ENCODE data around the gene ATP13A2. TPM values are rescaled to one million over a fixed set of nuclear protein-coding genes. Genes with fewer than 3 reads are reported as not detected.

The ATP13A2 gene
- total RNA-seq, 1 donor from 2014 or later: 31.9 TPM

- ChIA-PET CTCF (interaction anchor here (0.8 to 1.8 kb wide), 5 partner anchors 81 to 424 kb away, joined by 4 to 13 read pairs (median 5); no protein-coding TSS in a partner anchor), POLR2A (no interaction called here)
- Mint-ChIP-seq H3K4me3 (no peak overlapping the region), H3K4me1 (peaks cover 18% of the 10 kb centered on the region), H3K36me3 (ENCODE audit: low read depth) (peaks cover 52% of the 10 kb centered on the region), H3K27ac (peak overlapping the region; percentile 14), H3K27me3 (no peaks in the 10 kb centered on the region), H3K9me3 (no peaks in the 10 kb centered on the region)
- ATAC-seq (ENCODE audit: low read depth): peak; percentile 34
- no peak for TF ChIP-seq CTCF (IDR thresholded peaks at IDR 0.05)
- intact Hi-C loops (cut with micrococcal nuclease): no loop called here
- no peak for DNase-seq
These were observed 33.4 kb upstream of the ATP13A2 start for GRCh38 chr1:17045150-17045549.

- ATAC-seq (ENCODE audit: low read depth) (no peak), DNase-seq (no peak)
- Mint-ChIP-seq H3K4me3 (no peak overlapping the region), H3K27ac (no peak overlapping the region), H3K36me3 (ENCODE audit: low read depth) (peaks cover 54% of the 10 kb centered on the region), H3K27me3 (no peaks in the 10 kb centered on the region), H3K9me3 (no peaks in the 10 kb centered on the region), H3K4me1 (peaks cover 18% of the 10 kb centered on the region)
- ChIA-PET CTCF (interaction anchor here (1.3 to 1.6 kb wide), 2 partner anchors 92 to 423 kb away, joined by 3 to 4 read pairs; no protein-coding TSS in a partner anchor), POLR2A (no interaction called here)
- intact Hi-C loops (cut with micrococcal nuclease): no loop called here
- no peak for TF ChIP-seq CTCF (IDR thresholded peaks at IDR 0.05)
These were observed 31.9 kb upstream of the ATP13A2 start for GRCh38 chr1:17043676-17044075.

GRCh38 chr1:17040135-17040534, 28.4 kb upstream of the ATP13A2 start:
- intact Hi-C loops (cut with micrococcal nuclease): no loop called here
- ATAC-seq (ENCODE audit: low read depth) (no peak), DNase-seq (no peak)
- H3K4me1 Mint-ChIP-seq: peaks cover 7% of the 10 kb centered on the region
- no peak overlapping the region for H3K27ac Mint-ChIP-seq
- no peak overlapping the region for H3K4me3 Mint-ChIP-seq
- ChIA-PET POLR2A (no interaction called here), CTCF (no interaction called here)
- no peak for TF ChIP-seq CTCF (IDR thresholded peaks at IDR 0.05)
- no peaks in the 10 kb centered on the region for H3K27me3 Mint-ChIP-seq
- H3K36me3 Mint-ChIP-seq (ENCODE audit: low read depth): peaks cover 53% of the 10 kb centered on the region
- H3K9me3 Mint-ChIP-seq: no peaks in the 10 kb centered on the region

GRCh38 chr1:17039522-17039921, 27.8 kb upstream of the ATP13A2 start:
- H3K27ac Mint-ChIP-seq: no peak overlapping the region
- ChIA-PET POLR2A (no interaction called here), CTCF (no interaction called here)
- peaks cover 2% of the 10 kb centered on the region for H3K4me1 Mint-ChIP-seq
- ATAC-seq (ENCODE audit: low read depth): no peak
- no peak overlapping the region for H3K4me3 Mint-ChIP-seq
- no peaks in the 10 kb centered on the region for H3K27me3 Mint-ChIP-seq
- intact Hi-C loops (cut with micrococcal nuclease): no loop called here
- peaks cover 47% of the 10 kb centered on the region for H3K36me3 Mint-ChIP-seq (ENCODE audit: low read depth)
- no peak for TF ChIP-seq CTCF (IDR thresholded peaks at IDR 0.05)
- H3K9me3 Mint-ChIP-seq: no peaks in the 10 kb centered on the region
- DNase-seq: no peak

- DNase-seq (no peak), ATAC-seq (ENCODE audit: low read depth) (no peak)
- CTCF ChIA-PET: no interaction called here
- Mint-ChIP-seq H3K27ac (no peak overlapping the region), H3K9me3 (no peaks in the 10 kb centered on the region), H3K27me3 (no peaks in the 10 kb centered on the region), H3K4me3 (no peak overlapping the region), H3K4me1 (peaks cover 2% of the 10 kb centered on the region), H3K36me3 (ENCODE audit: low read depth) (peaks cover 49% of the 10 kb centered on the region)
- intact Hi-C loops (cut with micrococcal nuclease): no loop called here
- no peak for TF ChIP-seq CTCF (IDR thresholded peaks at IDR 0.05)
- POLR2A ChIA-PET: no interaction called here
These were observed 21.8 kb upstream of the ATP13A2 start for GRCh38 chr1:17033481-17033880.

All from activated B cell treated with CpG ODN at 0.5 μM for 24 hours (primary cell).